ENCODE data around the gene ENKD1. TPM values are rescaled to one million over a fixed set of nuclear protein-coding genes. Genes with fewer than 3 reads are reported as not detected.
A peak's percentile ranks its signal among the peaks of the same experiment; 100 is the strongest.

Gene ENKD1
- total RNA-seq, 2 experiments from 2014 or later, result 9.6 to 12.1 TPM

GRCh38 chr16:67675579-67675935, 9.0 kb upstream of the ENKD1 start:
- H3K36me3 Mint-ChIP-seq, result no peaks in the 10 kb centered on the region

DNA sequence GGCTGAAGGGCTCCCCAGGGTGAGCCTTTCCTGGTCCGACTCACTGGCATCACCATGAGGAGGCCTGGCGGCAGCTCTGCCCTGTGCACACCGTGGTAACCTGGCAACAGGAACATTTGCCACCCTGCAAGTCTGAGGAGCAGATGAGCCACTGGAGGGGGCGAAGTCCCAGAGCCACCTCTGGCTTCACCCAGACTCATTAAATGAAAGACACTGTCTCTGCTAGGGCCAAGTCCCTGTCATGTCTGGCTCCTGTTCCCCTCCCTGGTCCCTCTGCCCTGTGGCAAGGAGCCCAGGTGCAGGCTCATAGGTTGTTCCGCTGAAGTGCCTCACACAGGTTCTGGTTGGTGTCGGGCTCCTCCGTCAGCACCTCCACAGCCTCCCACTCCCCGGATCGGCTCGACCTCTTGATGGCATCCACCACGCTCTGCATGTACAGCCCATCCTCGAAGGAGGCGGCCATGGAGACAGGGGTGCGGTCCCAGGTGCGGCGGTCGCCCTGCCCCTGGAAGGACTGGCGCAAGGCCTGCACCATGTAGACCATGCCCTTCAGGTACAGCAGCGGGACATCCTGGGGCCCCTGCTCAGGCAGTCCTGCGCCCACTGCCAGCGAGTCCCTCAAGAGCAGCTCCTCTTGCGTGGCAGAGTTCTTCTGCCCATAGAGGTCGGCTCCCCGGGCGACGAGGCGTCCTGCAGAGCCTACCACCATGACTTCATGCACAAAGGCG, 8.5 kb upstream of the ENKD1 start:
- no peaks in the 10 kb centered on the region for H3K27me3 Mint-ChIP-seq
- H3K4me1 Mint-ChIP-seq, result peaks cover 3% of the 10 kb centered on the region
- H3K9me3 Mint-ChIP-seq, result no peaks in the 10 kb centered on the region
- H3K4me3 Mint-ChIP-seq, result no peak overlapping the region
- ATAC-seq (ENCODE audit: low read depth), result no peak
- POLR2A ChIA-PET, result no interaction called here
- DNase-seq, result no peak
- H3K36me3 Mint-ChIP-seq, result no peaks in the 10 kb centered on the region
- no peak overlapping the region for H3K27ac Mint-ChIP-seq

More at GRCh38 chr16:67675579-67675935, 9.0 kb upstream of the ENKD1 start:
- H3K27ac Mint-ChIP-seq, result no peak overlapping the region
- peaks cover 3% of the 10 kb centered on the region for H3K4me1 Mint-ChIP-seq
- ATAC-seq (ENCODE audit: low read depth) (no peak), DNase-seq (no peak)
- no peaks in the 10 kb centered on the region for H3K9me3 Mint-ChIP-seq
- H3K4me3 Mint-ChIP-seq, result no peak overlapping the region
- no peaks in the 10 kb centered on the region for H3K27me3 Mint-ChIP-seq
- POLR2A ChIA-PET, result interaction anchor here (1.3 kb wide), 1 partner anchor 168 kb away, joined by 3 read pairs; no protein-coding TSS in a partner anchor

DNA sequence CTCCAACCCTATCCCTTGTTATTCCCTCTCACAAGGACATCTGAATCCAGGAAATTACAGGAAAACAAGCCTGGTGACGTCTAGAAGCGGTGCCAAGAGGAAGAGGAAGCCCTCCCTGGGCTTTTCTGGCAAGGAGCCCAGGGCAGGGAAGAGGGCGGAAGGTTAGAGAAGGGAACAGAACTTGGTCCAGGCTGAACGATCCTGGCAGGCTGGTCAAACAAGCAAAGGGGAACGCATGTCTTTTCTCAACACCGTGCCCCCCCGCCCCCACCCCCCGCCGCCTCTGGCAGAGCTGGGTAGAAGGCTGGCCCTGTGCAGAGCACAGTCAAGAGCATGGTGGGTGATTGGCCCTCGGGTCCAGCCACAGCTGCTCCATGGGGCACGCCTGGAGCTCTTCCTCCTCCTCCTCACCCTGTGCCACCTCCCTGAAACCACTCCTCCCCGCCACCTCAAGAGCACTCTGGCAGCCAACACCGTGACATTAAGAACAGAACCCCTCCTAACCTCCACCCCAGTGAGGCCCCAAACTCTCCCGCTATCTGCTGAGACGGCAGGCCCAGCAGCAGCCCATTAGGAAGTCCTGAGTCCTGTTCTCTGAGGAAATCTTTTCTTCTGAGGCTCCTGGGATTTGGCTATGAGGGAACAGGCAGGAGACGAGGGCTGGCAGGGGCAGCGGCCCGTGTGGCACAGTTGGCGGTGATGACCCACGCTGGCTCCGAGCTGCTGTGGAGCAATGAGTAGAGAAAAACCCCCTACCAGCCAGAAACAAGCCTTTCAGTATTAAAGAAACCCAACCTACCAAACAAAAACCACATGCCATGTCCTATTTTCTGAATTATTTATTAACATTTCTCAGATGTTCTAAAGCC, 7.4 kb upstream of the ENKD1 start:
- no peak for DNase-seq
- peaks cover 3% of the 10 kb centered on the region for H3K4me1 Mint-ChIP-seq
- no peaks in the 10 kb centered on the region for H3K36me3 Mint-ChIP-seq
- H3K27me3 Mint-ChIP-seq, result no peaks in the 10 kb centered on the region
- no peak overlapping the region for H3K4me3 Mint-ChIP-seq
- H3K9me3 Mint-ChIP-seq, result no peaks in the 10 kb centered on the region
- no peak for ATAC-seq (ENCODE audit: low read depth)
- H3K27ac Mint-ChIP-seq, result no peak overlapping the region
- POLR2A ChIA-PET, result no interaction called here

DNA sequence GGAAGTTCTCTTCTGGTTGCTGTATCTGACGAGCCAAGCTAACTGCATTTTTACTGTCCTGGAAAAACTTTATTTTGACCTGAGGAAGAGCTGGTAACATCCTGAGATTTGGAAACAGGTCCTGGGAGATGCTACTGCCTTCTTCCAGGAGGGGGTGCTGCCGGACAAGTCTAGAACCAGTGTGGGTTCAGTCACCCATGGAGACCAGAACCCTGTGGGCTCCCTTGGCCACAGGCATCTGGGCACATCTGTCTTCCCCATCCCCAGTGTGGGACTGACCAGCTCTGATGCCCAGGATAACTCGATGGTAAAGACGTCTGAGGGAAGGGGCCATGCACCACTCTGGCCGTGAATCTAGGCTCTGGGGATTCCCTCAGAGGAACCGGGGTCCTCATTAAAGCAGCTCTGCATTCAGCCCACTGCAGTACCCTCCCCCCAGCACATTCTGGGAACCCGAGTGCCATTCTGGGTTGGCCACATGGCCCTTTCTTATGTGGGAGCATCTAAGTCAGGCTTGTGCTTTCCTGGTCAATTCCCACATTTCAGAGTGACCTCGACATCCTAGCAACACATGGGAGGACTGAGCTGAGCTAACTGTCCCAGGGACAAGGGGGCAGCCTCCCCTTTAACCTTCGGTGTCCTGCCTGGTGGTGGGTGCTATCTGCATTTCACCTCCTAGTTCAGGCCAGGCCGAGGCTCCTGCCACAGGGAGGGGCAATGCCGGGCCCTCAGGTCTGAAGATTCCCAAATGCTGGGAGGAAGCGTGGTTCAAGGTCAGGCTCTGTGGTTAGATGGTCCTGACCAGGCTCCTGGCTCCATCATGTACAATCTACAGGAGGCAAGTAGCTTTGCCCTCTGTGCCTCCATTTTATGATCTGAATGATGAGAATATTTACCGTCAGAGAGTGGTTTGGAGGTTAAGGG, 6.5 kb upstream of the ENKD1 start:
- no peak overlapping the region for H3K27ac Mint-ChIP-seq
- ATAC-seq (ENCODE audit: low read depth), result peak; percentile 21
- no peaks in the 10 kb centered on the region for H3K36me3 Mint-ChIP-seq
- no peaks in the 10 kb centered on the region for H3K9me3 Mint-ChIP-seq
- no peaks in the 10 kb centered on the region for H3K27me3 Mint-ChIP-seq
- peaks cover 4% of the 10 kb centered on the region for H3K4me1 Mint-ChIP-seq
- POLR2A ChIA-PET, result interaction anchor here (1.0 kb wide), 1 partner anchor 200 kb away, joined by 3 read pairs; the partner anchor contains the start of gene EDC4
- peak; percentile 65 for DNase-seq
- H3K4me3 Mint-ChIP-seq, result no peak overlapping the region

GRCh38 chr16:67672306-67672705, 5.8 kb upstream of the ENKD1 start:
- Mint-ChIP-seq H3K27ac (no peak overlapping the region), H3K27me3 (no peaks in the 10 kb centered on the region), H3K4me3 (no peak overlapping the region), H3K9me3 (no peaks in the 10 kb centered on the region), H3K36me3 (no peaks in the 10 kb centered on the region), H3K4me1 (peaks cover 5% of the 10 kb centered on the region)
- ATAC-seq (ENCODE audit: low read depth) (no peak), DNase-seq (no peak)
- POLR2A ChIA-PET, result interaction anchor here (1.0 kb wide), 1 partner anchor 201 kb away, joined by 3 read pairs; the partner anchor contains the start of gene EDC4

GRCh38 chr16:67669499-67670101, 3.0 kb upstream of the ENKD1 start:
- Mint-ChIP-seq H3K27ac (no peak overlapping the region), H3K4me1 (peaks cover 9% of the 10 kb centered on the region), H3K4me3 (no peak overlapping the region), H3K27me3 (no peaks in the 10 kb centered on the region), H3K36me3 (no peaks in the 10 kb centered on the region), H3K9me3 (no peaks in the 10 kb centered on the region)
- POLR2A ChIA-PET, result interaction anchor here (0.5 kb wide), 2 partner anchors 85 to 116 kb away, joined by 3 to 5 read pairs; no protein-coding TSS in a partner anchor
- ATAC-seq (ENCODE audit: low read depth), result no peak
- no peak for DNase-seq

GRCh38 chr16:67668495-67669157, 2.1 kb upstream of the ENKD1 start:
- H3K9me3 Mint-ChIP-seq, result no peaks in the 10 kb centered on the region
- no peaks in the 10 kb centered on the region for H3K27me3 Mint-ChIP-seq
- DNase-seq (peak; percentile 53), ATAC-seq (ENCODE audit: low read depth) (no peak)
- no peak overlapping the region for H3K4me3 Mint-ChIP-seq
- peak overlapping the region; percentile 70 for H3K27ac Mint-ChIP-seq
- H3K36me3 Mint-ChIP-seq, result no peaks in the 10 kb centered on the region
- peaks cover 9% of the 10 kb centered on the region for H3K4me1 Mint-ChIP-seq
- POLR2A ChIA-PET, result interaction anchor here (0.5 to 3.4 kb wide), 5 partner anchors 9 to 178 kb away, joined by 4 to 16 read pairs (median 14); partner anchors contain the start of genes ACD and CARMIL2

- H3K4me1 Mint-ChIP-seq, result peaks cover 9% of the 10 kb centered on the region
- peak; percentile 81 for DNase-seq
- no peaks in the 10 kb centered on the region for H3K27me3 Mint-ChIP-seq
- no peaks in the 10 kb centered on the region for H3K9me3 Mint-ChIP-seq
- no peak overlapping the region for H3K27ac Mint-ChIP-seq
- ATAC-seq (ENCODE audit: low read depth), result peak; percentile 91
- POLR2A ChIA-PET, result interaction anchor here (1.8 to 3.4 kb wide), 6 partner anchors 8 to 187 kb away, joined by 4 to 20 read pairs (median 14); partner anchors contain the start of genes ACD, ATP6V0D1, CARMIL2 and CTCF
- no peaks in the 10 kb centered on the region for H3K36me3 Mint-ChIP-seq
- H3K4me3 Mint-ChIP-seq, result peak overlapping the region; percentile 93
Measured at GRCh38 chr16:67667817-67668494, 1.4 kb upstream of the ENKD1 start.

DNA sequence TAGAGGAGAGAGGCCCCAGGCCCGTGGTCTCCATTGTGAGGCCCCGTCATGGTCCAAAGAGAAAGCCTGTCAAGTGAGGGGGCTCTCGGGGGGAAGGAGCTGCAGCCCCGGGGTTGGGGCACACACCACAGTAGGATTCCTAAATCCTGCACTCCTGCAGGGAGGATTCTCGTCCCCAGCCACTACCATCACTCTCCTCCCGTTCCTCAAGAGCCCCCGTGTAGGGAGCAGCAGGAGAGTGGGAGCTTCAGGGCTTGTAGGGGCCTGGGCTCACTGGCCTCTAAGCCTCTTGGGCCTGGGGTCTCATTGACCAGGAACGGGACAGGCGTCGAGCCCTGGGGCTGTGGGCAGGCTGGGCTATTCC, 885 bp upstream of the ENKD1 start:
- POLR2A ChIA-PET, result interaction anchor here (1.8 to 3.4 kb wide), 6 partner anchors 8 to 187 kb away, joined by 4 to 20 read pairs (median 14); partner anchors contain the start of genes ACD, ATP6V0D1, CARMIL2 and CTCF
- ATAC-seq (ENCODE audit: low read depth), result no peak
- Mint-ChIP-seq H3K36me3 (no peaks in the 10 kb centered on the region), H3K9me3 (no peaks in the 10 kb centered on the region), H3K4me1 (peaks cover 6% of the 10 kb centered on the region), H3K27me3 (no peaks in the 10 kb centered on the region), H3K27ac (peak overlapping the region; percentile 82), H3K4me3 (peak overlapping the region; percentile 93)
- DNase-seq, result no peak

DNA sequence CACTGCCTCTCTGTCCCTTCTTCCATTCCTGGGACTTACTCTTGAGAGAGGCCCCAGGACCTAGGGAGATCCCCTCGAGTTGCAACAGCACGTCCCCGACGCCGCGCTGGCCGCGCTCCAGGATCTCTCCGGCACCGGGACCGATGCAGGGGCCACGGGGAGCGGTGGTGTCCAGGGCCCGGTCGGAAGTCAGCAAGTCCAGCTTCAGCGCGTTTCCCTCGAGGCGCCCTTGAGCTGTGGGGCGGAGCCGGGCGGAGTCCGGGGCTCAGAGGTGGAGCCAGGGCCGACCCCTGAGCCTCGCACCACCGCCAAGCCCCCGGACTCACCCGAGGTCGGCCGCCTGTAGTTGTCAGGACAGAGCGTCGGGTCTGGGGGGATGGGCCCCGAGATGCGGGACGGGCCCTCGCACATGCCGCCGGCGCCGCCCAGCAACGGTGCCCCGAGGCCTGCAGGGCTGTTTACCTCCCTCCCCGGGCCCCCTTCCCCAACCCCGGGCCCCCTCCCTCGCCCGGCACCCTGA, 458 bp downstream of the ENKD1 start:
- H3K9me3 Mint-ChIP-seq, result no peaks in the 10 kb centered on the region
- no peak for DNase-seq
- POLR2A ChIA-PET, result interaction anchor here (0.5 to 3.4 kb wide), 8 partner anchors 21 to 205 kb away, joined by 3 to 20 read pairs (median 13); partner anchors contain the start of genes ATP6V0D1, CARMIL2, CTCF and GFOD2
- no peaks in the 10 kb centered on the region for H3K27me3 Mint-ChIP-seq
- H3K36me3 Mint-ChIP-seq, result no peaks in the 10 kb centered on the region
- peaks cover 10% of the 10 kb centered on the region for H3K4me1 Mint-ChIP-seq
- peak overlapping the region; percentile 70 for H3K4me3 Mint-ChIP-seq
- ATAC-seq (ENCODE audit: low read depth), result peak; percentile 2
- H3K27ac Mint-ChIP-seq, result no peak overlapping the region

- Mint-ChIP-seq H3K36me3 (no peaks in the 10 kb centered on the region), H3K4me1 (peaks cover 11% of the 10 kb centered on the region), H3K27me3 (no peaks in the 10 kb centered on the region), H3K9me3 (no peaks in the 10 kb centered on the region), H3K27ac (no peak overlapping the region), H3K4me3 (peak overlapping the region; percentile 70)
- POLR2A ChIA-PET, result interaction anchor here (0.6 to 3.4 kb wide), 5 partner anchors 21 to 185 kb away, joined by 3 to 20 read pairs (median 12); partner anchors contain the start of genes ATP6V0D1, CARMIL2, CTCF and GFOD2
- DNase-seq (no peak), ATAC-seq (ENCODE audit: low read depth) (no peak)
Measured at GRCh38 chr16:67665598-67665997, 952 bp downstream of the ENKD1 start.

Data from activated naive CD8-positive, alpha-beta T cell treated with anti-CD3 and anti-CD28 coated beads, Interleukin-2, amount 10 ng/mL, durations not matched to agents 7 days and 5 days (primary cell).